ENCODE data around the gene DEPP1.

DNA sequence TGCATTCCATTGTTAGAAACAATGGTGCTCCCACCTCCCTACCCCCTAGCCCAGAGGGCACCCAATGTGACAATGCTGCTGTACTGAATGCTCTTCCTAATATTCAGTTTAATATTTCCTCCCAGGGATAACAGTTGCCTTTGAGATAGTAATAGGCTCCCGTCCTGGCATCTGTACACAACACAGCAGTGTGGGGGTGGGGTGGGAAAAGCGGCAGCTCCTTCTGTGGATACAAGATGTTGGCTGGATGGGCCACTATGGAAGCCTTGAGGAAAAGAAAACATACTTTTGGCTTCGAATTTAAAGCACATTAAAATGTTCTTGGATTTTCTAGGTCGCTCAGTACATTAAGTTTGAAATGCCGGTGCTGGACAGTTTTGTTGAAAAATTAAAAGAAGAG is 13.0 kb upstream of the DEPP1 start:
- TF ChIP-seq, protein P1, sequence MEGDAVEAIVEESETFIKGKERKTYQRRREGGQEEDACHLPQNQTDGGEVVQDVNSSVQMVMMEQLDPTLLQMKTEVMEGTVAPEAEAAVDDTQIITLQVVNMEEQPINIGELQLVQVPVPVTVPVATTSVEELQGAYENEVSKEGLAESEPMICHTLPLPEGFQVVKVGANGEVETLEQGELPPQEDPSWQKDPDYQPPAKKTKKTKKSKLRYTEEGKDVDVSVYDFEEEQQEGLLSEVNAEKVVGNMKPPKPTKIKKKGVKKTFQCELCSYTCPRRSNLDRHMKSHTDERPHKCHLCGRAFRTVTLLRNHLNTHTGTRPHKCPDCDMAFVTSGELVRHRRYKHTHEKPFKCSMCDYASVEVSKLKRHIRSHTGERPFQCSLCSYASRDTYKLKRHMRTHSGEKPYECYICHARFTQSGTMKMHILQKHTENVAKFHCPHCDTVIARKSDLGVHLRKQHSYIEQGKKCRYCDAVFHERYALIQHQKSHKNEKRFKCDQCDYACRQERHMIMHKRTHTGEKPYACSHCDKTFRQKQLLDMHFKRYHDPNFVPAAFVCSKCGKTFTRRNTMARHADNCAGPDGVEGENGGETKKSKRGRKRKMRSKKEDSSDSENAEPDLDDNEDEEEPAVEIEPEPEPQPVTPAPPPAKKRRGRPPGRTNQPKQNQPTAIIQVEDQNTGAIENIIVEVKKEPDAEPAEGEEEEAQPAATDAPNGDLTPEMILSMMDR (IDR thresholded peaks at IDR 0.05) = no peak
- TF ChIP-seq CHD2 (IDR thresholded peaks at IDR 0.05; ENCODE audit: low read length, partially characterized antibody) (no peak), RCOR1 (IDR thresholded peaks at IDR 0.05; ENCODE audit: low read depth, low read length) (no peak), POLR2A (IDR thresholded peaks at IDR 0.05; ENCODE audit: low read length) (no peak), HOXA7 (CRISPR knock-in tag; IDR thresholded peaks at IDR 0.05) (no peak), MAFK (IDR thresholded peaks at IDR 0.05; ENCODE audit: partially characterized antibody) (no peak), RAD21 (conservative IDR thresholded peaks at IDR 0.05 in 1 of 2, IDR thresholded peaks at IDR 0.05 in 1 of 2) (no peak), RFX5 (IDR thresholded peaks at IDR 0.05) (no peak), CEBPB (IDR thresholded peaks at IDR 0.05) (no peak), JUNB (IDR thresholded peaks at IDR 0.05) (no peak), HDAC2 (IDR thresholded peaks at IDR 0.05) (no peak)
- TF ChIP-seq, protein P2, sequence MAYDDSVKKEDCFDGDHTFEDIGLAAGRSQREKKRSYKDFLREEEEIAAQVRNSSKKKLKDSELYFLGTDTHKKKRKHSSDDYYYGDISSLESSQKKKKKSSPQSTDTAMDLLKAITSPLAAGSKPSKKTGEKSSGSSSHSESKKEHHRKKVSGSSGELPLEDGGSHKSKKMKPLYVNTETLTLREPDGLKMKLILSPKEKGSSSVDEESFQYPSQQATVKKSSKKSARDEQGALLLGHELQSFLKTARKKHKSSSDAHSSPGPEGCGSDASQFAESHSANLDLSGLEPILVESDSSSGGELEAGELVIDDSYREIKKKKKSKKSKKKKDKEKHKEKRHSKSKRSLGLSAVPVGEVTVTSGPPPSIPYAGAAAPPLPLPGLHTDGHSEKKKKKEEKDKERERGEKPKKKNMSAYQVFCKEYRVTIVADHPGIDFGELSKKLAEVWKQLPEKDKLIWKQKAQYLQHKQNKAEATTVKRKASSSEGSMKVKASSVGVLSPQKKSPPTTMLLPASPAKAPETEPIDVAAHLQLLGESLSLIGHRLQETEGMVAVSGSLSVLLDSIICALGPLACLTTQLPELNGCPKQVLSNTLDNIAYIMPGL (CRISPR knock-in tag; IDR thresholded peaks at IDR 0.05; ENCODE audit: borderline replicate concordance) = no peak
